ENCODE results near the gene SH3RF1.

GRCh38 chr4:169315530-169316343, 45.0 kb upstream of the SH3RF1 start:
- TF ChIP-seq CTCF (IDR thresholded peaks at IDR 0.05), result no peak
- no peak for TF ChIP-seq EP300 (IDR thresholded peaks at IDR 0.05)
- TF ChIP-seq POLR2A (IDR thresholded peaks at IDR 0.05), result no peak
- TF ChIP-seq POLR2AphosphoS5 (IDR thresholded peaks at IDR 0.05), result no peak

Measured in sigmoid colon (tissue), 4 donors.